Measurements from ENCODE around the gene SCGB1C1.
A peak's percentile ranks its signal among the peaks of the same experiment; 100 is the strongest.
"Not testable (repeated sequence)": the region's sequence is repeated elsewhere in the genome, so short reads cannot be mapped to it uniquely, and the experiment has no call there.

The SCGB1C1 gene

DNA sequence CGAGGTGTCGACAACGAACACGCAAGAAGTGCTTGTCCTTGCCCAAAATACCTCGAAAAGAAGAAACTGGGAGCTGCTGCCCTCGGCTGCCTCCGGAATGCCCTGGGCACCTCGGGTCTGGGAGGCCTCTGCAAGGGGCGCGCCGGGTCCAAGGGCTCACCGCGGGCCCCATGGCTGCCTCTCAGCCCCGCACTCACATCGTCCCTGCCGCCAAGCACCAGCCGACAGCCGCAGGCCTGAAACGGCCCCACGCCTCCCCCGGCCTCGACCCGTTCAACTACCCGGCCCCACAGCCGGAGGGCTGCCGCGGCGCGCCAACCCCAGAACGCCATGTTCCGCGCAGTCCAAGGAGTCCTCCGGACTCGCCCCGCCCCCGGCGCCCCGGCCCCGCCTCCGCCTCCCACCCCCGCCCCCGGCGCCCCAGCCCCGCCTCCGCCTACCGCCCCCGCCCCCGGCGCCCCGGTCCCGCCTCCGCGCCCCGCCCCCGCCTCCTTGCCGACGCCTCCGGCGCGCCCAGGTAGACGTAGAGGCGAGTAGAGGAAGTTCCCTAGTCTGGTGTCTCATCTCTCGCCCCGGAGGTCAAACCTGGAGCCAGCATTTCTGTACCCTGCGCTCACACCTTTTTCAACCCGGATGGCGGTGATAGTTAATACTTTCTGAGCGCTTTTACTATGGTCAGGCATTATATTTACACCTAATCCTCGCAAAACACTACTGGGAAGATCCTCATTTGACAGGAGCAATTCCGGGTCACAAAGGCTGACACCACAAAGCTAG lies 43.3 kb downstream of the SCGB1C1 start, which contains the start of gene SIRT3:
TSS of gene SIRT3 (minus strand) at position 346 of the 777 bp plus-strand sequence. CDS start at position 332, 14 bp downstream.
- TF ChIP-seq POLR2A (IDR thresholded peaks at IDR 0.05; ENCODE audit: low read length) (peak; percentile 75), GATA1 (IDR thresholded peaks at IDR 0.05; ENCODE audit: low read depth, low read length) (no peak)
- peak; percentile 90 to 94 for DNase-seq

DNA sequence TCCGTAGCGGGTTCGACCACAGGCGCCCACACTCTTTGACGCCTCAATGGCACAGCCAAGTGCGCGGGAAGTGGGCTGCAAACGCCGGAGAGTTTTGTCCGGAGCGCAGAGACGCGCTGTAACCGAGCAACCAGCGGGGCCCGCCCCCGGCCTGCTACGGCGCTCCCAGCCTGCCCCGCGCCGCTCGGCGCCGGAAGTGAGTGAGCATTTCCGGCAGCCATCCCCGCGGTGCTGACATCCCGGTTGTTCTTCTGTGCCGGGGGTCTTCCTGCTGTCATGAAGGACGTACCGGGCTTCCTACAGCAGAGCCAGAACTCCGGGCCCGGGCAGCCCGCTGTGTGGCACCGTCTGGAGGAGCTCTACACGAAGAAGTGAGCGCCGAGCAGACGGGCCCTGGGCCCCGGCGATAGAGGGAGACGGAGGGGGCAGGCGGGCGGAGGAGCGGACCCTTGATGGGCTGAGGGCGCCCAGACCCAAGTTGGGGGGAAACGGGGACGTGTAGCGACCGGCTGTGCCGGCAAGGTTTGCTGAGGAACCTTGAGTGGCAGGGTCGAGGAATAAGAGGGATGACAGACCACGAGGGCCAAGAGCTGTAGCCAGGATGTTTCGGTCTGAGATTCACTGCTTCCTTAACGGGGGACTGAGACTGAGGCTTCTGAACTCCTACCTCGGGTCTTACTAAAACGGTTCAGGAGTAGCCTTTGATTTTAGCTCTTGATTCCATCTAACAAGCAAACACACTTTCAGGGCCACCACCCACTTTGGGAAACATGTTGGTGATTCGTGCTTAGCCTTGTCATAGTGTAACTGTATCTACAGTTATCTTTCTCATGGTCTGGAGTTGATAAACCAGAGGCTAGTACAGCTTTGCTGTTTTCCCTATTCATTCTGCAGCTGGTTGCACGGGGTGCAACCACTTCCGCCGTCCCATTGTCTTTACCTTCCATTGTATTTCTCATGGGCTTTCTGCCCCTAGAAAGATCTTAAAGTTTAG lies 44.2 kb downstream of the SCGB1C1 start, which contains the start of gene PSMD13:
TSS of gene PSMD13 (plus strand) at position 203 of the 994 bp plus-strand sequence. CDS start at position 277, 74 bp downstream.
- DNase-seq, result peak; percentile 89 to 92
- TF ChIP-seq POLR2A (IDR thresholded peaks at IDR 0.05; ENCODE audit: low read length) (peak; percentile 71), GATA1 (IDR thresholded peaks at IDR 0.05; ENCODE audit: low read depth, low read length) (no peak)

DNA sequence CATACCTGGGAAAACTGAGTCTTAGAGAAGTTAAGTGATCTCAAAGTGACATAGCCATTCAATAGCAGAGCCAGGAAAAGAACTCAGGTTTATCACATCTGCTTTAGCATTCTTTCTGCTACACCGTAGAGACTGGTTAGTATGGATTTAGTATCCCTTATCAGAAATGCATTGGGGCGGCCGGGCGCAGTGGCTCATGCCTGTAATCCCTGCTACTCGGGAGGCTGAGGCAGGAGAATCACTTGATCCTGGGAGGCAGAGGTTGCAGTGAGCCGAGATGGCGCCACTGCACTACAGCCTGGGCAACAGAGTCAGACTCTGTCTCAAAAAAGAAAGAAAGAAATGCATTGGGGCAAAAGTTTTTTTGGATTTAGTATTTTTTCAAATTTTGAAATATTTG lies 45.5 kb downstream of the SCGB1C1 start:
- DNase-seq, result not testable (repeated sequence)

DNA sequence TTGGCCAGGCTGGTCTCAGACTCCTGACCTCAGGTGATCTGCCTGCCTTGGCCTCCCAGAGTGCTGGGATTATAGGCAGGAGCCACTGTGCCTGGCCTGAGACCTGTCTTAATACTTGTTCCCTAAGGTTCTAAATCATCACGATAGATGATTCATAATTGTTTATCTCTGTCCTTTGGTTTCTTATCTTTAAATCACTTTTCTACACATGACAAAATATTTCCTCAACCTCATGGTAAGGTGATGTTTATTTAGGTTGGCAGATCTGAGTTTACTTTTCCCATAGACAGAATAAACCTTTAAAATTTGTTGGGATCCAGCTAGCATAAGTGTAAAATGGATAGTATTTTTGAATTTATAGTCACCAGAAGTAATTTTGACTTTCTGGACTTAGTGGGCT lies 47.4 kb downstream of the SCGB1C1 start:
- TF ChIP-seq POLR2A (IDR thresholded peaks at IDR 0.05; ENCODE audit: low read length) (no peak), GATA1 (IDR thresholded peaks at IDR 0.05; ENCODE audit: low read depth, low read length) (no peak)
- DNase-seq, result no peak

DNA sequence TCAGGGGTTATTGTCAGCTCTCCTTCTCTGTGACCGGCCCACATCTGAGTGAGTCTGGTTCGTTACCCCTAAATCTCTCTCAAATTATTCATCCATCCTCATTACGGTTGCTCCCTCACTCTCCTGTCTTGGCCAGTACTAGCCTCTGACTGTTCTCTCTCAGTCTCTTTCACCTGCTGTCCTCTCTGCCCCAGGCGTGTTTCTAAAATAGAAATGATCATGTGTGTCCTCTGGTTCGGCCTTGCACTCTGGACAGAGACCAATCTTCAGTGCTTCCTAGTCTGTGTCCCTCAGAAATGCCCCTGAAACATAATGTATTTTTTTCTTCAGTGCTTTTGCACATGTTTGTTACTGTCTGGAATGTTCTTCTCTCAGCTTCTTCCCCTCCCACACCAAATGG lies 48.8 kb downstream of the SCGB1C1 start:
- no peak for TF ChIP-seq GATA1 (IDR thresholded peaks at IDR 0.05; ENCODE audit: low read depth, low read length)
- TF ChIP-seq POLR2A (IDR thresholded peaks at IDR 0.05; ENCODE audit: low read length), result no peak
- DNase-seq, result no peak

All from erythroblast (primary cell).